SK-N-MC (cell line): ENCODE results near the gene SLC4A5.

Source experiments
- DNase-seq: peaks from one replicate; pipeline ENCODE4 v3.0.0-alpha.2; 2011; ENCODE audit warnings: low read depth, low spot score
- H3K27ac ChIP-seq: fragments of 200-600 bp; sonication (generic); 2 replicates; pipeline ENCODE4 v1.5.1; 2016; ENCODE audit warnings: mixed run types
- H3K36me3 ChIP-seq: fragments of 200-600 bp; sonication (generic); 2 replicates; pipeline ENCODE4 v1.6.1; 2017; ENCODE audit warnings: antibody characterized with exemption, low read length, mixed read lengths; ENCODE audit not compliant: insufficient read depth
- H3K4me3 ChIP-seq: fragments of 200-600 bp; sonication (generic); 2 replicates; pipeline ENCODE4 v1.5.1; 2016
- H3K9ac ChIP-seq: fragments of 200-600 bp; sonication (generic); 2 replicates; pipeline ENCODE4 v1.8.0; 2017; ENCODE audit warnings: mixed run types, mixed read lengths; ENCODE audit not compliant: insufficient read length
- H3K9me3 ChIP-seq: fragments of 200-600 bp; sonication (generic); 2 replicates; pipeline ENCODE4 v1.6.1; 2017; ENCODE audit warnings: low read depth, mild to moderate bottlenecking, antibody characterized with exemption, low read length, moderate library complexity, mixed read lengths
- EZH2 ChIP-seq: fragments of 200-600 bp; sonication (generic); IDR thresholded peaks from one replicate; pipeline ENCODE4 v1.6.1; 2017; ENCODE audit warnings: antibody characterized with exemption
- FOXP2 ChIP-seq: optimal IDR thresholded peaks from 2 replicates; pipeline ENCODE3; 2011; ENCODE audit warnings: mild to moderate bottlenecking, moderate library complexity; ENCODE audit not compliant: insufficient read depth; ENCODE audit errors: extremely low read length, control extremely low read depth
- POLR2AphosphoS5 ChIP-seq: IDR thresholded peaks from 2 replicates; pipeline ENCODE4 v1.6.1; 2012; ENCODE audit warnings: mild to moderate bottlenecking, low read depth, low read length, borderline replicate concordance

The SLC4A5 gene

GRCh38 chr2:74201196-74201595 is 142.0 kb downstream of the SLC4A5 start:
- no peak for TF ChIP-seq FOXP2
- Histone ChIP-seq H3K9ac (no peak overlapping the region), H3K27ac (no peak overlapping the region), H3K4me3 (peak overlapping the region; percentile 99), H3K36me3 (peaks cover 63% of the 10 kb centered on the region), H3K9me3 (no peaks in the 10 kb centered on the region)
- DNase-seq = no peak

GRCh38 chr2:74199871-74200305 is 143.3 kb downstream of the SLC4A5 start:
- H3K36me3 ChIP-seq = peaks cover 50% of the 10 kb centered on the region
- TF ChIP-seq POLR2AphosphoS5 (no peak), FOXP2 (no peak), EZH2 (no peak)
- H3K27ac ChIP-seq = peak overlapping the region; percentile 98; the same call in 1 of the 2 replicates
- H3K9ac ChIP-seq = peak overlapping the region; percentile 100
- H3K4me3 ChIP-seq = peak overlapping the region; percentile 99
- no peak for DNase-seq
- H3K9me3 ChIP-seq = no peaks in the 10 kb centered on the region

GRCh38 chr2:74199275-74199701 is 143.9 kb downstream of the SLC4A5 start:
- no peaks in the 10 kb centered on the region for H3K9me3 ChIP-seq
- peaks cover 44% of the 10 kb centered on the region for H3K36me3 ChIP-seq
- H3K9ac ChIP-seq = peak overlapping the region; percentile 100
- H3K4me3 ChIP-seq = peak overlapping the region; percentile 99
- H3K27ac ChIP-seq = peak overlapping the region; percentile 98
- TF ChIP-seq FOXP2 = no peak
- TF ChIP-seq POLR2AphosphoS5 = no peak; the same call in 1 of the 2 replicates
- TF ChIP-seq EZH2 = no peak
- no peak for DNase-seq

- peak within 1 kb of the TSS; percentile 99 for H3K4me3 ChIP-seq
- TF ChIP-seq FOXP2 = no peak
- no peak for TF ChIP-seq EZH2
- TF ChIP-seq POLR2AphosphoS5 = peak; percentile 98
- H3K9me3 ChIP-seq = no peaks in the 10 kb centered on the region
- DNase-seq = peak; percentile 84
- peaks cover 38% of the 10 kb centered on the region for H3K36me3 ChIP-seq
- H3K9ac ChIP-seq = peak within 1 kb of the TSS; percentile 100
- peak within 1 kb of the TSS; percentile 98 for H3K27ac ChIP-seq
Measured at GRCh38 chr2:74198461-74199274, 144.5 kb downstream of the SLC4A5 start, which contains the start of gene MTHFD2. Gene MTHFD2, plus strand, starts transcription at chr2:74198615. Its CDS starts 27 bp downstream, at chr2:74198642.

- H3K9me3 ChIP-seq = no peaks in the 10 kb centered on the region
- DNase-seq = no peak
- peaks cover 32% of the 10 kb centered on the region for H3K36me3 ChIP-seq
- TF ChIP-seq FOXP2 = no peak
- TF ChIP-seq EZH2 = no peak
- TF ChIP-seq POLR2AphosphoS5 = no peak
- peak overlapping the region; percentile 69; the same call in 1 of the 2 replicates for H3K27ac ChIP-seq
- H3K9ac ChIP-seq = no peak overlapping the region
- peak overlapping the region; percentile 99 for H3K4me3 ChIP-seq
Measured at GRCh38 chr2:74198023-74198460, 145.2 kb downstream of the SLC4A5 start.

GRCh38 chr2:74197049-74197448 is 146.2 kb downstream of the SLC4A5 start:
- H3K9ac ChIP-seq = no peak overlapping the region
- no peaks in the 10 kb centered on the region for H3K9me3 ChIP-seq
- H3K36me3 ChIP-seq = peaks cover 22% of the 10 kb centered on the region
- TF ChIP-seq FOXP2 (no peak), POLR2AphosphoS5 (no peak), EZH2 (no peak)
- H3K4me3 ChIP-seq = no peak overlapping the region
- no peak overlapping the region for H3K27ac ChIP-seq
- no peak for DNase-seq

GRCh38 chr2:74194799-74195198 is 148.4 kb downstream of the SLC4A5 start:
- TF ChIP-seq POLR2AphosphoS5 = no peak
- no peak for TF ChIP-seq FOXP2
- no peak for TF ChIP-seq EZH2
- H3K9ac ChIP-seq = no peak overlapping the region
- DNase-seq = no peak
- H3K4me3 ChIP-seq = no peak overlapping the region
- no peak overlapping the region for H3K27ac ChIP-seq
- H3K36me3 ChIP-seq = 0 out of 2 replicates have a peak, but pooled peaks cover 2% of the 10 kb centered on the region
- H3K9me3 ChIP-seq = no peaks in the 10 kb centered on the region

GRCh38 chr2:74191596-74192380 is 151.4 kb downstream of the SLC4A5 start:
- no peak for DNase-seq
- no peak overlapping the region for H3K9ac ChIP-seq
- no peaks in the 10 kb centered on the region for H3K9me3 ChIP-seq
- H3K27ac ChIP-seq = no peak overlapping the region
- H3K4me3 ChIP-seq = no peak overlapping the region
- TF ChIP-seq POLR2AphosphoS5 (no peak), FOXP2 (no peak), EZH2 (no peak)
- no peaks in the 10 kb centered on the region for H3K36me3 ChIP-seq
